Stimulated activated CD8-positive, alpha-beta memory T cell treated with anti-CD3 and anti-CD28 coated beads, Interleukin-7, amount 100 ng/mL, for 1 hour (primary cell): ENCODE results near the gene MTCL3.

ENCODE experiments used
- DNase-seq, 2 donors: peaks; one replicate each; pipeline ENCODE4 v3.0.0-alpha.2; 2020; ENCODE audit warnings: low read depth in 2 of 2

The MTCL3 gene

DNA sequence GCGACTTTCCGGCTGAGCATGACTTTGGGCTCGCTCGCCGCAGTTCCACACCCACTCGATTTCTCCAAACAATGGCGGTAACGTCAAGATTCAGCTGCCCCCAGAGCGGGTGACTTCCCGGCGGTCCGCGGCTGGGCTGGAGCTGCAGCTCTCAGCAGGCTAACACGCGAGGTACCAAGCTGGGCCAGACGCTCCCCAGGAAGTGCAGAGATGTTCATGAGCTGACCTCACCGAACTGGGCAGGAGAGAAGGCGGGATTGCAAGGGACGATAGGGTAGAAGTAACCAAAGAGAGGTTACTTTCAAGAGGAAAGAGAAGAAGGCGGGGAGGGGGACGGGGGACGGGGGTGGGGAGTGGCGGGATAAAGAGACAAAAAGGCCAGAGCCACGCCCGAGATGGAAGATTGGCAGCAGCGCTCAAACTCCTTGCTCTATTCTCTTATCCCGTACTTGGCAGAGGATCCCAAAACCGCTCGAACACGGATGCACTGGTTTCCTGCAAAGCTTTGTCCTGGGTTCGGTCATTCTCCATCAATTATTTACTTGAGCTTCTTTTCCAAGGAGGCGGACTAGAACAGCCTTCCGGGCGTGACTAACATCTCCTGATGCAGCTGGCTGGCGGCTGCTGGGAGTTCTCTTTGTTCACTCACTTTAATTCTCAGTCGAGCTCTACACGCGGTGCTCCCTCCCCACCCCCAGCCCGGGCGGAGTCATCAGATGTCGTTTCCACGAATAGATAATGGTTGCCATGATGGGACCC, at the start of gene MTCL3:
MTCL3 (minus strand) TSS at position 626 of the 759 bp plus-strand sequence.
- no peak for DNase-seq

DNA sequence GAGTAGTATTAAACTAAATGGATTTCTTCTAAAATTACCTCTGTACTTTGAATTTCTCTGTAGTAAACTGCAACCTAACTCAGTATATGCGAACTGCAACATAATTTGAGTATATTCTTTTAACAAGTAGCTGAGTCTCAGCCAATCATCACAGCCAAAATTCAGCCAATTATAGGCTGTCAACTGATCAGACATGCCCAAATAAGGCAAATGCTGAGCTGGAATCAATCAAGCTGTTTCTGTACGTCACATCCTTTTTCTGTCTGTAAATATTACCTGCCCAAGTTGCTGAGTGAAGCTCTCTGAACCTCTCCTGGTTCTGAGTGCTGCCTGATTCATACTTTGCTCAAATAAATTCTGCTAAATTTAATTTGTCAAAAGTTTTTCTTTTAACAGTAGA, 48.3 kb upstream of the MTCL3 start:
- DNase-seq = no peak

DNA sequence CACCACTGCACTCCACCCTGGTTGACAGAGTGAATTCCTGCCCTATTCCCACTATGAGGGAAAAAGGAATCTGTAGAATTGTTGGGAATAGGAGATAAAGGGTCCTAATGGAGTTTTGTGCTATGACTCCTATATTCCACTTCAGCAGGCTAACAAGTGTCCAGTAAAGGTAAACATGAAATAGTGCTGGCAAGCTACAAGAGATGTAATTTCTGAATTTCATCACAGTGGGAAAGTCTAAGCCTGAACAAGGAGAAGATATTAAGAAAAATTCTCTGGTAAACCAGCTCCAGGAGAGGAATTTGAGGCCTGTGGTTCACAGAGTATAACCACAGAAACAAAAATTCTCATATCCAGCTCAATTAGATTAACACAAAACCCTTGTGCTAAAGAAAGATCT, 47.5 kb upstream of the MTCL3 start:
- no peak for DNase-seq

DNA sequence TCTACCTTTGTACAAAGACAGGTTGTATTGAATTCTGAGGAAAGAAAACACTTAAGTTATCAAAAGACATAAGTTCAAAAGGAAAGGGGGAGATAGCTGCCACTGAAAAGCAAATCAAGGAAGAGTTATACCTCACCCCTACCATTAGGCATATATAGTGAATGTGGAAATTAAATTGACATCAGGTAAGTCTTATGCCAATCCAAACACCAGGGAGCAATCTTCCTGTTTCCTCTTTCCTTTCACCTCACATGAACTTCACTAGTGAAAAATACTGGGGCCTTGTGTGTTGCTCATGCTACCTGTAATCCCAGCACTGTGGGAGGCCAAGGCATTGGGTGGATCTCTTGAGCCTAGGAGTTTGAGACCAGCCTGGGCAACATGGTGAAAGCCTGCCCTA, 47.0 kb upstream of the MTCL3 start:
- no peak for DNase-seq

DNA sequence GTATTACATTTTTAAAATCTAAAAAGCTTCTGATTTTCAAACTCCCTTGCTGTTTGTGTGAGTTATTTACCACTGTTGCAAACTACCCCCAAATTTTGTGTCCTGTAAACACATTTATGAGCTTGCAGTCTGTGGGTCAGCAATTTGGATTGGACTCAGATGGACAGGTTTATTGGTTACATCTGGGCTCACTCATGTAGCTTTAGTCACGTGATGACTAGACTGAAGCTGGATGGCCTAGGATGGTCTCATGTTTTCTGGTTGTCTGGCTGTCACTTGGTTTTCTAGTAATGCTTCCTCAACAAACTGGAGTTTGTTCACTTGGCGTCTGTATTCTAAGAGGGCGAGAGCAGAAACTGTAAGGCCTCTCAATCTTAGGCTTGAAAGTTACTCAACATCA, 45.6 kb upstream of the MTCL3 start:
- no peak for DNase-seq

DNA sequence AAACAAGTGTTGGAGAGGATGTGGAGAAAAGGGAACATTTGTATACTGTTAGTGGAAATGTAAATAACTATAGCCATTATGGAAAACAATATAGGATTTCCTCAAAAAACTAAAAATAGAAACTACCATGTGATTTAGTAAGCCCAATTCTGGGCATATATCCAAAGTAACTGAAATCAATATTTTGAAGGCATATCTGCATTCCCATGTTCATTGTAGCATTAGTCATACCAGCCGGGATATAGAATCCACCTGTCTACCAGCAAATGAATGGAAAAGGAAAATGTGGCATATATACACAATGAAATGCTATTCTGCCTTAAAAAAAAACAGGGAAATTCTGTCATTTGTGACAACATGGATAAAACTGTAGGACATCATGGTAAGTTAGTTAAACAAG, 42.5 kb upstream of the MTCL3 start:
- DNase-seq = no peak

DNA sequence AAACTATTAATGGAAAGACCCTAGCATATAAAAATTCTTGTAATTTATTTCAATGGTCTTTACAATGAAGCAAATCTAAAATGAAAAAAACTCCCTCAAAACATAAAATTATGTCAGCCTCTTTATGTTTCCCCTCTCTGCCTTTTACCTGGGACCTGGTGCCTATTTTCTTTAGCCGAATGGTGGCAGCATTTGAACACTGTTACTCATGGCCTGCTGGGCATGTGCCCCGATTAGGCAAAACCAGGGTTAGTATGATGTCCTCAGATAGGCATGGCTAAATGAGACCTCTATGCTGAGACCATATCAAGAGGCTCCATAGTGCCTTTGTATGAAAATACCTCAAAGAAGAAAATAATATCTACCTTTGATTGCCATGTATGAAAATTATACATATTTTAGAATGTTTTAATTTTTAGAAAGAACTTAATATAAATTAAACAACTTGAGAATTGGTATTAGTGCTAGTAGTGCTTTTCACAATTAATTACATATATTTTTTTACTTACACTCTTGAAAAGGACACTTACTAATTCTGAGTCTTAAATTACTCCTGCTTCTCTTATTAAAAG, 35.4 kb upstream of the MTCL3 start:
- no peak for DNase-seq

DNA sequence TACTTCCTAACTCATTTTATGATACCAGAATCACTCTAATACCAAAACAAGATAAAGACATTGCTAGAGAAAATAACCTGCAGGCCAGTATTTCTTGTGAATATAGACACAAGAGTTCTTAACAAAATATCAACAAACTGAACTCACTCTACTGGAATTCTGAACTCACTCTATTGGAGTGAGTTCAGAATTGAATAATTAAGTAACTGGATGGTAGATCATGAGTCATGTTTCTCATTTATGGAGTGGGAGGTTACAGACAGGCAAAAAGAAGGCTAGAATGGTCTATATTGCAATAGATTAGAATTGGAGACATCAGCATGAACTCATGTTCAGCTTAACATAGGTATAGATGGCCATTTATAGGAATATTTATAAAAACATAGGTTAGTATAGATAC, 31.3 kb upstream of the MTCL3 start:
- DNase-seq = no peak

DNA sequence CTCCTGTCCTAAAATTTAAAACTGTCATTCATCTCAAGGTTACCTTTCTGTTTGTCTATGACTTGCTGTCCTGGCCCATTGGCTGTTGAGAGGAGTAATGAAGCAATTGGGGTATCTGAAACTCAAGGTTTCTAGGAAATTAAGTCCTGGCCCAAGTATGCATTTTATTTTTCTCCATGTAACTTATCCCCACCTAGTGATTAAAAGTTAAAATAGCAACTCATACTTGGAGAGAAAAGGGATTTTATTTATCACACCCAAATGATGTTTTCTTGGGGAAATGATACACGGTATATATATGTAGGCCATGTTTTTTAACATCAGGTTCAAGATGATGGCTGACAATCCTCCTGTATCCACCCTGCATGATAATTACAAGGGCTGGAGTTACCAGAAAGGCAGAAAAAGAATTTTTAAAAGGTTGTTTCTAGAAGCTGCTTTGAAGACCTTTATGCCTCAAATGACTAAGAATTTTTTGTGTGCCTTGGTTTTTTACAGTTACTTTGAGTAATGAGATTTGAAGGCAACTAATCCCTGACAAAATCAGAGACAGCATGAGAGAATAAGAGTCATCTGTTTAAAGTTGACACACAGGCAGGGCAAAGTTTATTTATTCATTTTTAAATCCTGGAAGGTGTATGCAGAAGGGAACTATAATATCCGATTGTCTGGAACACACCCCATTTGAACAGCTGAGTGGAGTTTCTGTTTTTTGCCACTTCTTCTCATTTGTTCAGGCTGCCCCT, 28.9 kb upstream of the MTCL3 start:
- DNase-seq = no peak

DNA sequence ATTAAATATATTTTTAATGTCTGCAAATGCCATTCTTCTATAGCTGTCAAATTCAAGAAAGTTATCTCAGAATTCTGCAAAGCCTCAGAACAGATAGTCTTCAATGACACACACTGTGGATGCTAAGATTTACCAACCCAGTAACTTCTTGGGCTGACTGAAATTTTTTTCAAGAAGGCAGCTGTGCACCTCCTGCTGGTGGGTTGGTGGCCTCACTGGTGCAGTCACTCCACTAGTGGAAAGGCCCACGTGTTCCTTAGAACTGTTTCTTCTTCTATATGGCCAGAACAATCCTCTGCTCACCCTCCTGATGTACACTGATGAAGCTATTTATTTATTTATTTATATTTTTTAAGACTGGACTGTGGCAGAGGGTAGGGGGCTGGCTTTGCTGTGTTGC, 28.1 kb upstream of the MTCL3 start:
- no peak for DNase-seq

DNA sequence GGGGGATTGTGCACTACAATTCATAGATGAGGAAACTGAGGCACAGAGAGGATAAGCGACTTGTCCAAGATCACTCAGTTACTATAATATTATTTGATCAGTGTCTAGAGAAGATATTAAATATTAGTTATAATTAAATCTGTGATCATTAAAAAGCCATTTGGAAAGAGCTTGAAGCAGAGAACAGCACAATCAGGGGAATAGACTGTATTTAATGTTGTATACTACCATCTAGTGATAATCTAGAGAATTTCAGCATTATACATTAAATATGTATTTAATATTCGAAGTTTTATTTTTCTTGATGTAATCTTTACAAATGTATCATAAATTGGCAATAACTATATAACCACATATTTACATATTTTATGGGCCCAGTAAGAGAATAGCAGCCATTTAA, 20.1 kb upstream of the MTCL3 start:
- no peak for DNase-seq

DNA sequence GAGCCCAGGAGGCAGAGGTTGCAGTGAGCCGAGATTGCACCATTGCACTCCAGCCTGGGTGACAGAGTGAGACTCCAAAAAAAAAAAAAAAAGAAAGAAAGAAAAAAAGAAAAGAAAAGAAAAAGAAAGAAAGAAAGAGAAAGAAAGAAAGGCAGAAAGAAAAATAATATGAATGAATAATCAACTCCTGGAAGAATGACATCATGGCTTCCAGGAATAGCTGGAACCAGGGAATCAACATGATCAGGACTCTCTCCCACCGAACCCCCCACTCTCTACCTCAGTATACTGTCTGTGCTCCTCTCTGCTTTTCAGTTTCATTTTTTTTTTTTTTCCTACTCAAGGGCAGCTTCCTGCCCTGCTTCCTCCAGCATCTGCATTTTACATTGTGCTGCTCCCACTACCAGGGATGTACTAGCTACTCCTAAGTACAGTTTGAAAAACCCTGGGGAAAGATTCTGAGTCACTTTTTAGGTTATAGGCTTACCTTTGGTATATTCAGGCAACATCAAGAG, 19.7 kb upstream of the MTCL3 start:
- DNase-seq = no peak

DNA sequence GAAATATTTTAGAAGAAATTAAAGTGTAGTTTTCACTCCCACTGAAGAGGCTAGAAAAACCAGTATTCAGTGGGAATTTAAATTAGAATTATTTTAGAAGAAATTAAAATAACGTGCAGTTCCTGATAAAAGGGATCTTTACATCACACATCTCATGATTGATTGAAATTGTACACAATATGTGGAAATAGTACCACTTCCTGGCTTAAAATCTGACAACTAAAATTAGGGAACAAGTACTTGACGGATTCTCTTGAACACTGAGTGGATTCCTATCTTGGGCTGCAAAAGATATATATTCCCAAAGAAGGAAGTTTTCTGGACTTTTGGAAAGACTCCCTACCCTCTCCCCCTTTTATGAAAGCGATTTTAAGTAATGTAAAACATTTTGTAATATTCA, 14.6 kb upstream of the MTCL3 start:
- DNase-seq = no peak

DNA sequence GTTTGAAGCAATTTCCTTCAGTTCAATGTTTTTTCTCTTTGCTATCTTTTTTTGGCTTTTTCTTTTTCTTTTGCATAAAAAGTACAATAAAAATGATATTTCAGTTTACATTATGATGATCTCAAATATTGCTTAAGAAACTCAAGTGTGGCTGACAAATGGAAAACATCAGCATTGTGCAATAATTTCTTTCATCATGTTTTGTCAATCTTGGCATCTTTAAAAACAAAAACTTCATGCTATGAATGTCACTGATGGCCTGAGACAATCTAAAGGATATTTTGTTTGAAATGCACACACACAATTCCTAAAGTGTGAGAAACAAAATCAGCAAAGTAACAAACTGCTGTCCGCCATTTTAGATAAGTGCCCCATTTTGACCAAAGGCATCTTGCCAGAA, 13.9 kb upstream of the MTCL3 start:
- no peak for DNase-seq

DNA sequence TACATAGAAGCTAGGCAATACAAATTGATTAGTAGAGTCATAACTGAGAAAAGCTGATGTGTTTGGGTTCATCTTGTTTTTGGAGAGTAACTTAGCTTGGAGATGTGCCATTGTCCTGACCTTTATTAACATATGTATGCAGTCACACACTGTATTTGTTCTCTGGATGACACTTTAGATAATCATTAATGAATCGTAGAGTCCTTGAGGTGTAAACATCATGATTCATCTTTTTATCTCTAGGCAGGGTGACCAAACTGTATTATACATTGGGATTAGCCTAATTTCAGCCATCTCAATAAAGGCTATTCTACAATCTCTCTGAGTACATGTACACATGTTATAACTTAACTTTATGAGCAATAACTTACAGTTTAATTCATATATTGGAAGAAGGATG, 3.6 kb upstream of the MTCL3 start:
- no peak for DNase-seq

DNA sequence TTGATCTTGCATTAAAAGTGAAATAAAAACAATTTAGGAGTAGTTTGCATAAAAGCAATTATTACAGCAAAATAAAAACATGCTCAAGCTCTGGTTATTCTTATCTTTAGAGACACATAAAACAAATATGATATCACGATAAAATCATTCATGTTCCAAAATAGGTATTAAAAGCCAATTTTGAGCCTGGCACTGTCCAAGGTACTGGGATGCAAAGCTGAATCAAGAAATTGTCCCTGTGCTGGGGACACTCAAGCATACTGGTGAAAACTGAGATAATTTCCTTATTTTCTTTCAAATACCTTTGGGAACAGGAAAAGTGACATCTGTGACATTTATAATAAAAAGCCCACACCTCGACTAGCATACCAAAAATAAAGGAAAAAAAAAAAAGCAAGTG, 931 bp upstream of the MTCL3 start:
- no peak for DNase-seq

DNA sequence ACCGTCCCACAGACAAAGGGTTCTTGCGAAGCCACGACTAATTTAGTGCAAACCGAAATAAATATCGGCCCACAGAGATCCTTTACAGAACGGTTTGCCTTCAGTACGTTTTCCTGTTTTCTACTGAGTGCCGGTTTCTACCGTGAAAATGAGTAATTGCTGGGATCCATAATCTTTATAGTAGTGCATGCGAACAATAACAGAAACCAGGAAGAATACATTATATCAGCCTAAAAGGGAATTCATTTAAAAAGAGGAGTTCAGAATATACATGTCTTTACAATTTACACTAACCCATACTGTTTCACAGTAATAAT, 292 bp upstream of the MTCL3 start:
- no peak for DNase-seq

DNA sequence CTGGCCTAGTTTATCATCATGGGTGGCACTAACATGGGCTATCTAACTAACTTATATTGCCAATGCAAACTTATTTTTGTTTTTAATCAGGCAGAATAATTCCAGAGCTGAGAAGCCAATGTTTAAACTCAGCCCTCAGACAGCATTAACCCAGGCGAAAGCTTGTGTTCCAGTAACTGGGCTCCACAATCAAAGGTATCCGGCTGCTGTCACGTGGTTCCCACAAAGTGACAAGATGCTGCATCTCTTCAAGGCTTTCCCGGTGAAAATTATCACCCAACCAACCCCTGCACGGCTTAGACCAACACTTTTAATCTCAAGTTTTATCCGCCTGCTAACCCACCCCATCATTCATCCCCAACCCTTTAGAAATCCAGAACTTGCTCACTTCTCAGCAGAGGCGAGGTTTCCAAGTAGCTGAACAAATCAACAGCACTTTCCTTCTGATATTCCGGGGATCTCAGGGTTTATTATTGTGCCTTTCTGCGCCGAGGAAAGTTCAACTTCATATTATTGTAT, 885 bp downstream of the MTCL3 start:
- no peak for DNase-seq

DNA sequence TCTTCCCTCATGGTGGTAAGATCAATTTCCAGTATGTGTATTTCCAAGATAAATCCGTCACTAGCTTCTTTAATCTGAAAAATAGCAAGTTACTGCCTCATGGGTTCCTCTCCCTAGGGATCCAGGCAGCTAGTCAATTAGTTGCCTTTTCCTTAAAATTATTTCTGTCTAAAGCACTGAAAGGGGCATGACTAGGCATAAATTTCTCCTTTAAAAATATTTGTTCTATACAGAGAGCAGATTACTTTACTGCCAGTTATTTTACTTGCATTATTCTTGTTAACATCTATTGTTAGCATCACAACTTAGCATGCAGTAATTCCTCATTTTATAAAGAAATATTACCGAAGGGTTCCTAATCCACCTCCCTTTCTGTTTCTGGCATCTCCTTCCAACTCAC, 1.4 kb downstream of the MTCL3 start:
- DNase-seq = no peak

DNA sequence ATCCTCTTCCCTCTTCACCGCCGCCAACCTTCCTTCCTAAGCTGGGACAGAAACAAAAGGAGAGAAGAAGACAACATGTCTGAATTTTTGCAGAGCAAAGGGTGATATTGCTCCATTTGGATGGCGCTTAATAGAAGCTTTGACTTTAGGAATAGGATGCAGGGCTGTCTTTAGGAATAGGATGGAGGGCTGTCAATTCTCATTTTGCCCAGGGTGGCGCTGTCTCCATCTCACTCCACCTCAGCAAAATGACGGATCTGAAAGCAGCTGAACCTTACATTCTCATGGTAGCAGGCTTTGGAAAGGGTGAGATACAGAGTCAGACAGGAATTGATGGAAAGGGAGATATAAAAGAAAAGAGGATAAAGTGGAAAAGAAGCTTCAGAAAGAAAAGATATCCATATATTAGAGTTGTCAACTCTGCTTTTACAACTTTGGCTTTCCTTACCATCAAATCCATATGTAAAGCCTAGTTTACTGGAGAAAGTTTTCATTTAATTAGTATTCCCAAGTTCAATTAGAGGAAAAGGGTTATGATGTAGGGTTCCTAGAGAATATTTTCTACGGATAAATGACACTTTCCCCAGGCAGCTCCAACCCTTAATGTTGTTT, 2.4 kb downstream of the MTCL3 start:
- DNase-seq = no peak

DNA sequence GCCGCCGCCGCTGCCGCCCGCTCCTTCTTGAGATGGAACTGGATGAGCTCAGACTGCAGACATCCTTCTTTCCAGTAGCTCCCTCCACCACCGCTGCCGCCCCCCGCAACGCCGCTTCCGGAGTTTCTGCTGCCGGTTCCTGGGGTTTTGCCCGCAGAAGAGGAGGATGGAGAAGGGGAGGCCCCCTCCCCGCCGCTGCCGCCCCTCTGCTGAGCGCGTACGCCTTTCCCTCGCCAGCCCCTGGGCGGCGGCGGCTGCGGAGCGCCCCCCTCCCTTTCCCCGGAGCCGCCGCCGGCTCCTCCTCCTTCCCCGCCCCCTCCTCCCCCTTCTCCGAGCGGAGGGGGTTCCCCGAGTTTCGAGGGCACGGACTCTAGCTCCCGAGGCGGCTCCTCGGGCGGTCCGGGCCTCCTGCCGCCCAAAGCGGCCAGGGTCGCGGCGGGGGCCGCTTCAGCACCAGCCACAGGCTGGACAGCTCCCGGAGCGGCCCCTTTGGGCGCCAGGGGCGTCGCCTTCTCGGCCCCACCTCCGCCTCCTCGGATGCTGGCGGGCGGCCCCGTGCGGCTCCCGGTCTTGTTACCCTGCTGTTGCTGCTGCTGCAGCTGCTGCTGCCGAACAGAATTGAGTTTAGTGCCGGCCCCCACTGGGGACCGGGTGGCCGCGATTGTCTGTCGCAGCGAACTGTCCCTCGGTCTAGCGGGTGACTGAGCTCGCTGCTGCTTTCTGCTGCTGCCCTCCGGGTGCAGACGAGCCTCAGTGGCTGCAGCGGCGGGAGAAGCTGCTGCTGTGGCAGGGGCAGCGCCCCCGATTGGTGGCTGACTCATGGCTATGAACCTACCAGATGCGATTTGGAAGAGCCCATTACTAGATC, 3.1 kb downstream of the MTCL3 start:
- peak; percentile 32 to 48 for DNase-seq
